ENCODE results near the gene BAAT.

DNA sequence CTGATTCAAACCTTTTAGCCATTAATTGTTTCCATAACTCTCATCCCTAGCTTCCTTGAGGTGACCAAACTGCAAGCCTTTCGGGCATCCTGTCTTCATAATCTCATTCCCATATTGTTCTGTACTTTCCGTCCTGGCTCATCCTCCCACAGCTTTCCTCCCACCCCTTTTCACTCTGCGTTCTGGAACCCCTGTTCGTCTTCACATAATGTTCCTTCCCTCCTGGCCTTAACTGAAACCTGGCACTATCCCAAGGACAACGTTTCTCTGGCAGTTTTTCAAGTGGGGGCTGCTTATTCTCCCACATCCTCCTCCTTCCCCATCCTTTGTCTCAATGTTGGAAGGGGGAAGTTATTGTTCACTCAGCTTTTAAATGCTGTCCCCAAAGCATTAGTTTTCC, 15.3 kb upstream of the BAAT start:
- TF ChIP-seq, protein P1, sequence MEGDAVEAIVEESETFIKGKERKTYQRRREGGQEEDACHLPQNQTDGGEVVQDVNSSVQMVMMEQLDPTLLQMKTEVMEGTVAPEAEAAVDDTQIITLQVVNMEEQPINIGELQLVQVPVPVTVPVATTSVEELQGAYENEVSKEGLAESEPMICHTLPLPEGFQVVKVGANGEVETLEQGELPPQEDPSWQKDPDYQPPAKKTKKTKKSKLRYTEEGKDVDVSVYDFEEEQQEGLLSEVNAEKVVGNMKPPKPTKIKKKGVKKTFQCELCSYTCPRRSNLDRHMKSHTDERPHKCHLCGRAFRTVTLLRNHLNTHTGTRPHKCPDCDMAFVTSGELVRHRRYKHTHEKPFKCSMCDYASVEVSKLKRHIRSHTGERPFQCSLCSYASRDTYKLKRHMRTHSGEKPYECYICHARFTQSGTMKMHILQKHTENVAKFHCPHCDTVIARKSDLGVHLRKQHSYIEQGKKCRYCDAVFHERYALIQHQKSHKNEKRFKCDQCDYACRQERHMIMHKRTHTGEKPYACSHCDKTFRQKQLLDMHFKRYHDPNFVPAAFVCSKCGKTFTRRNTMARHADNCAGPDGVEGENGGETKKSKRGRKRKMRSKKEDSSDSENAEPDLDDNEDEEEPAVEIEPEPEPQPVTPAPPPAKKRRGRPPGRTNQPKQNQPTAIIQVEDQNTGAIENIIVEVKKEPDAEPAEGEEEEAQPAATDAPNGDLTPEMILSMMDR (IDR thresholded peaks at IDR 0.05), result no peak
- no peak for TF ChIP-seq EP300 (IDR thresholded peaks at IDR 0.05)
- TF ChIP-seq POLR2A (IDR thresholded peaks at IDR 0.05), result no peak
